CD4-positive, alpha-beta T cell treated with Interleukin-1 beta for 1 hour (primary cell): Measurements from ENCODE around the gene FGD5.

ENCODE experiments used
- DNase-seq, 2 donors: peaks; one replicate each; pipeline ENCODE4 v3.0.0-alpha.2; 2020 to 2022

FGD5 gene

GRCh38 chr3:14852717-14853116, 34.0 kb downstream of the FGD5 start:
- DNase-seq: no peak

DNA sequence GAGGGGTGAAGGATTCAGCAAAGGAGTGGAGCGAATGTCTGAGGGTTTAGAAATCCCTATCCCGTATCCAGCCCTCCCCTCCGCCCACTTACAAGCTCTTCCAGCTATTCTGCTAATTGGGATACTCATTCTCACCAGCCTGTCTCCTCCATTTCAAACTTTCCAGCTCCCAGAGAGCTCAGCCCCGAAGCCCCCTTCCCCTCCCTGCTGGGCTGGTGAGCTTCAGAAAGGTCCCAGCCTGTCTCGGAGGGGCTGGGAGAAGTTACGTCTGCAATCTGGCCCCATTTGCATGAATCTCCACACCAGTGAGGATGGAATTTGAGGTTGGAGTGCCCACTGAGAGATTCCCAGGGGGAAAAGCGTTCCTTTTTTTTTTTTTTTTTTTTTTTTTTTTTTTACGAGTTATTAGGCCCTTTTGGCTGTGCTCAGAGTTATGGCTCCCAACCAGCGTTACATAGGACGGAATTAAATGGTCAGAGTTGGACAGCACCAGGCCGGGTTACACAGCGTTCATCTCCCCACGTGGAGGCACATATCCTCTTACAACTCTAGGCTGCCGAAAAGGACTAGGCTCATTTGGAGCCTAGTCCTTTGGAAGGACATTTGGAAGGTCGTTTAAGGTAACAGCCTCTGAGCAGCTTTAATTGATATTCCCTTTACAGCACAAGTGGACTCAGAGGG, 34.6 kb downstream of the FGD5 start:
- DNase-seq: no peak

DNA sequence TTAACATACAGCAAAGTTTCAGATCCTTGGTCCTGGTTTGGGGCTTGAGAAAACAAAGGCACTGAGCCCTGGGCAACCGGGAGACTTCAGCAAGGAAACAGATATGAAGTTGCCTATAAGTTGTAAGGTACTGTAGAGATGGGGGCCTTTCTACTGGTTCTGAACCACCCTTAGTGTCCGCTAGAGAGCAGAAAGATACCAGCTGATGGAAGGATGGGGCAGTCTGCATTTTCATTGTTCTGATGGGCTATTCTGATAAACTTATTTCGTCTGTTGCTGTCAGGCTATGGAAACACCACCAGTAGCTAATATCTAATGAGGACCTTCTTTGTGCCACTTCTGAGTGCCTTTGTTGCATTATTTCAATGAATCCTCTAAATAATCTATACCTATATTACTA, 38.7 kb downstream of the FGD5 start:
- peak in 1 of 2 donors; percentile 8 for DNase-seq

DNA sequence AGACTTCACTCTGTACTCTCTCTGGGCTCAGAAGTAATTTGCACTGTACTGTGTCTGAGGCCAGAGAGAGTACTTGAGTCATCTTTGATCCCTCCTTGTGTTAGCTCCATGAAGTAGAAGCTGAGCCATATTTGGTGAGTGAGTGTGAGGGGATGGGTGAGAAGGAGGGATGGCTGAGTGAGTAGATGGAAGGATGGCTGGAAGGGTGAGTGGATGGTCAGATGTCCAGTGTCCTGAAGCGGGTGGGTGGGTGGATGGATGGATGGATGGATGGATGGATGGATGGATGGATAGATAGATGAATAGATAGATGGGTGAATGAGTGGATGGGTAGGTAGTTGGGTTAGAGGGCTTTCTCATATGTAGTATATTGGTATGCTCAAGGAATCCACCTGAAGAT, 39.3 kb downstream of the FGD5 start:
- DNase-seq: no peak

GRCh38 chr3:14859880-14860279, 41.1 kb downstream of the FGD5 start:
- no peak for DNase-seq

DNA sequence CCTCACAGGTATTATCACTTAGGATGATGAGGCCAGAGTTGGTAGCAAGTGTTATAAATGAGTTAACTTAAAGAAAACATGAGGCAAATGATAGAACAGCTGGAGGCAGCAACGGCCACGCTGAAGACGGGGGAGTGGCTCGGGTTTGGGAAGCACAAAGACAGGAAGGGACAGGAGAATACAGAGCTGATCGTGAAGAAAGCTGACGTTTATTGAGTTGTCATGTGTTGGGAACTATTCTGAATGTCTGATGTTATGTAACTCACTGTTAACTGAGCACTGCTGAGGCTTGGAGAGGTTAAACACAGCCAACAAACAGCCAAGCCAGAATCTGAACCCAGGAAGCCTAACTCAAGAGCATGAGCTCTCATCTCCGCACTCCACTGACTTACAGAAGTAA, 42.3 kb downstream of the FGD5 start:
- DNase-seq: no peak

DNA sequence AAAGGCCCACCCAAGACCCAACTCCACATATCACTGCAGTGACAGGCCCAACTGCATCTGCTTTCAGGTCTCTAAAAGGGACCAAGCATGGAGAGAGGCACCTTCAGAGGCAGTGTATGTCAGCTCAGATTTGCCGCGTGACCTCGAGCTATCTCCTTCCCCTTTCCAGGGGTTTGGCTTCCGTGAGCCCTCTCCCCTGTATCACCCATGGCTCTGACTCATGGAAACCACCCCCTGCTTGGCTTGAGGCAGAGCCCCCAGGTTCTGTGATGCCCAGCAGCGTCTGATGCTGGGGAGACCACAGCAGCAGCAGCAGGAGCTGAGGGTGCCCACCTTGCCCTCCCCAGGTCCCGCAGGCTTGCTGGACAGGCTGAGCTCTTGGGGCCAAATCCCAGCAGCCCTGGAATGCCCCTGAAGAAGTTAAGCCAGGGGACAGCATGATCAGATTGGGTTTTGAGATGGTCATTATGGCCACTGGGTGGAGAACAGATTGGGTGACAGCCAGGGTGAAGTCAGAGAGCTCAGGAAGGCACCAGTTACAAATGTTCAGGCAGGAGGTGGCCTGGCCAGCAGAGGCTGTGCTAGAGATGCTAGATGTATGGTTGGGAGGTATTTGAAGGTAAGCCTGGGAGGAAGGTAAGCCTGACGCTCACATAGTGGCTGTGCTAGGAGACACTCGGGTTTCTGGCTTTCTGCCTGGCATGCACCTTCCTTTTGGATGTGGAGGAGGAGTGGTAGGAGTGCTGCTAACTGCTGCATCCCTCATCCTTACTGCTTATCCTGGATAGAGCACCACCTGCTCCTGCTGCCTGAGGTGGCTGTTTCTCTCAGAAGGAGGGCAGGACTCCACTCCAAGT, 42.9 kb downstream of the FGD5 start:
- DNase-seq: no peak

DNA sequence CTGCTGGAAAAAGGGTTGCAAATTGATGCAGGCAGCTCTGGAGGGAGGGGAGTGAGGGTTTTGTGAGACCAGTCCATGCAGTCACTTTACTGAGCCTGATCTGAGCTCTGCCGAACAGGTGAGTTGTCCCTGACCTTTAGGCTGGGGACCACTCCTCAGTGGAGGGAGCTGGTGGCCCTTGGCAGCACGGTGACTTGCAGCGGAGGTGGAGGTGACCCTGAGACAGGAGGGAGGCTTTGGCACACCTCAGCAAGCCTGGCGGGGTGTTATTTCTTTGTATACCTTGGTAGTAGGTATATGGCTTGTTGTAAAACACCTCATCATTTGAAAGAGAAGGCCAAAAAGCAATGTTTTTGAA, 43.5 kb downstream of the FGD5 start:
- no peak for DNase-seq

- no peak for DNase-seq
These were observed 44.0 kb downstream of the FGD5 start for GRCh38 chr3:14862661-14863230.

- no peak for DNase-seq
These were observed 44.8 kb downstream of the FGD5 start for GRCh38 chr3:14863333-14864100.

GRCh38 chr3:14864131-14864530, 45.4 kb downstream of the FGD5 start:
- DNase-seq: no peak

DNA sequence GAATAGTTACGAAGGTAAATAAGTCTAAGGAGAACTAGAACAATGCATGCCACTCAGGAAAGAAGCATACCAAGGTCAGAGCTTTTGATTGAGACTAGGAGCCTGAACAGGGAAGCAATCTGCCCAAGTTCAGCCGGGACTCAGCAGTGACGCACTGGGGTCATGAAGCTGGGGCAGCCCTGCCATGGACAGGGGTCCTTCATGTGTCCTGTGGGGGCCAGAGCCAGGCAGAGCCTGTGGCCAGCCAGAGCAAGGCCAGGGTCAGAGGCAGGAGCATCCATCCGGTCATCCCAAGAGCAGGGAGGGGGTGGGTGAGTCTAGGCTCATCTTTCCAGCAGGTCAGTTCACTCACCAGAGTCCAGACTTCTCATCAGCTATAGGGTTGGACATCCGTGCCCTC, 47.9 kb downstream of the FGD5 start:
- DNase-seq: no peak

DNA sequence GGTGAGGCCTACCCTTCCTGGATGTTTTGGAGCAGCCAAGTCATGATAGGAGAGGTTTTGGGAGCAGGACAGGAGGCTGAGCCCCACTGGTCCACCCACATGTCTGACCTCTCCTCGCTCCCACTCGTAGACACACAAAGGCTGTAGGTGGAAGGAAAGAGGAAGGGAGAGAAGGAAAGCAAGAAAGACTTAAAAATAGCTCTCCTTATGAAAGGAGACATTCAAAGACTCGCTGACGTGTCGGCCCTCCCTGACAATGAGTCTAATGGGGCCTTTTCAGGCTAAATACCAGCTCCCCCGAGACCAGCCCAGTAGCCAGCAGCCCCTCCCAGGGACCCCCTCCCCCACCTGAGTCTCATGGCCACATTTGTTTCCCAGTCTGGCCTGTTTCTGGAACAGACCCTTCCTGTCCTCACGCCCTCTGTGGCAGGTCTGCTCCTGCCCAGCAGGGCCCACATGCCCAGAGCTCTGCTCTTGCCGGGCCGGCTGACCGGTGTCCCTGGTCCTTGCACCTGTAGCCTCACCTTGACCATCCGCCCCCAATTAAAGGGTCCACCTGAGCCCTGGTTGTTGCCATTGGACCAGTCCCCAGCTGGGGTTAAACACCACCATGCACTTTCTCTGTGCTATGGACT, 49.3 kb downstream of the FGD5 start:
- DNase-seq: no peak

DNA sequence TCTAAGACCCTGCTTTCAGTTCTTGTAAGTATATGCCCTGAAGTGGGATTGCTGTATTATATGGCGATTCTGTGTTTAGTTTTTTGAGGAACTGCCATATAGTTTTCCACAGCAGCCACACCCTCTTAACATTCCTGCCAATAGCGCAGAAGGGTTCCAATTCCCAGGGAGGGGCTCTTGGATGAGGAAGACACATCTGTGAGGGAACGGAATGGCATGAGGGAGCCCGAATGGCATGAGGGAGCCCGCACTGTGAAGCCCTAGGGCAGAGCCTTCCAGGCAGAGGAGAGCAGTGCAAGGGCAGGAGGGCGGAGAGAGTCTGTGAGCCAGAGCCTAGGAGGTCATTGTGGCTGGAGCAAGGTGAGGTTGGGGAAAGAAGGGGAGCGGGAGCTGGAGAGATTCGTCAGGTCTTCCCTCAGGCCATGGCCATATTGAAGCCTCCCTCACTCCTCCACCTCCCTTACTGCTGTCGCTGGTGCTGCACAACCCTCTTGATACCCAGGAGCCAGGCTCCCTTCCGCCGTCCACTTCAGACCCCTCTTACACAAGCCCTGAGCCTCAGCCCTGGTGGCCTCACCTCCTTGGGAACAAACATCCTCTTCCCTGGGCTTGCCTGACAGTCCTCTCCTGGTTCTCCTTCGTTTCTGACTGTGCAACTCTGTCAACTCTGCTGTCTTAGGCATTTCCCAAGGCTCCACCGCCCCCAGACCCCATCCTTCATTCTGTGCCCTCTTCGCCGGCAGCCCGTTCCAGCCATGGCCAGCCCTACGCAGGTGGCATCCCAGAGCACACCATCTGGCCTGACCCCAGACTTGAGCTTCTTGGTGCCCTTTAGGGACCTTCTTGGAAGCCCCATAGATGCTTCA, 51.4 kb downstream of the FGD5 start:
- DNase-seq: no peak

DNA sequence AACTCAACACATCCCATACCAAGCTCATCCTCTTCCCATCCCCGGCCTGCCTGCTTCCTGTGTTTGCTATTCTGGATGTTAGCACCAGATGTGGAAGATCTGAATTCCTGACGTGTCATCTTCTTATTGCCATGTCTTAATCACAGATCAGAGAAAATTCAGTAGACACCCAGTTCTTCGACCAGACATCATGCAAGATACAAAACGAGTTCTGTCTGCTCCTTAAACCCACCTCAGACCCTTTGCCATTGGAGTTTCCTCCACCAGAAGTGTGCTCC, 52.0 kb downstream of the FGD5 start:
- no peak for DNase-seq

GRCh38 chr3:14871456-14872200, 52.9 kb downstream of the FGD5 start:
- DNase-seq: no peak

DNA sequence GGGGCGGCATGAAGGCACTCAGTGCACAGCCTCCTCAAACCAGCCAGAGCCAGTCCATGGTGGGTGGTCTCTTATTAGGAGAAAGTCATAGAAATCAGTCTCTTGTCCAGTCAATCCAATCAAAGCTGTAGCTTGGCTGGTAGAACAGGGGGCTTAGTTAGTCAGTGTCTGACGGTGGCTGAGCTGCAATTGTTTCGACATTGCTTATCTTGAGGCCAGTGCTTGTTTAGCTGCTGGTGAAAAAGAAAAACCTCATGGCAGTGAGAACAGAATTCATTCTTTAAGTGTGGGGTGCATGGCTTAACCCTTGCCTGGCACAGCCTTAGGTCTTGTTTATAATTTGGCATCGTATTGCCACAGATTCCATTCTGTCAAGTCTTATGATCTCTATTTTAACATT, 53.9 kb downstream of the FGD5 start:
- no peak for DNase-seq

DNA sequence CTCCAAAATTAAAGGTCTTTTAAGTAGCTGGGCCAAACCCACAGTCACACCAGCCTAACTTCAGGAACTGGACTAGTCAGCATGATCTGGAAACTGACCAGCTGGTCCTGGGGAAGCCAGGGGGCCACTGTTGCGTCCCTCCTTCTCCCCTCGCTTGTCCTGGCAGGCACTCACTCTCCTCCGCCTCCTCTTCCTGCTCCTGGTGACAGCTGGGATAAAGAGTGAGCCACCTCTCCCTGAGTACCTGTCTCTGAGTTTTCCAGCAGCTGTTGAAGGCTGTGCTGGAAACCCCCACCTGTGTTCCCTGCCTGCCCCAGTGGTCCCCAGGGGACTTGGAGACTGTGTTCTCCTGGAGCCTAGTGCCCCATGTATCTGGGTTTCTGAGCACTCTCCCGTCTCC, 56.0 kb downstream of the FGD5 start:
- DNase-seq: no peak

GRCh38 chr3:14875411-14876175, 56.8 kb downstream of the FGD5 start:
- no peak for DNase-seq

DNA sequence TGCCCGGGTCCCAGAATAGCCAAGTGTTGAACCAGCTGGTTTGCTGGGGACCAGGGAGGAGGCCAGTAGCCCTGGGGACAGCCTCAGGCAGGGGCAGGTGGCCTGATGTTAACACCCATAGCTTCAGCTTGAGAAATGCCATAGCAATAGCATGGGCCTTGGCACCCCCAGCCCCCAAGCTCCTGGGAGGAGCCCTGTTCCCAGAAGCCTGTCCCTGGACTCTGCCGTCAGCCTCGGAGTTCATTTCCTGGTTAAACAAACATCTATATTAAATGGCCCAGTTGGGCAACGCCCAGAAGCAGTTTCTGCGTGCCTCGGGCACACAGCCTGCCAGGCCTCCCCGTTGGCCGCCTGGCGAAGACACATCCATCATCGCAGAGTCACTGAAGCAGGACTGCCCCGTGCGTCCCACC, 58.2 kb downstream of the FGD5 start:
- no peak for DNase-seq

GRCh38 chr3:14877469-14877868, 58.7 kb downstream of the FGD5 start:
- DNase-seq: no peak
